ENCODE results near the gene SOX5. TPM values are rescaled to one million over a fixed set of nuclear protein-coding genes. Genes with fewer than 3 reads are reported as not detected.

SOX5 gene
- total RNA-seq, 1 experiment from 2014 or later: 4.1 TPM

- DNase-seq (ENCODE audit: low read depth): no peak
Measured at GRCh38 chr12:23600919-23601318, 348.6 kb downstream of the SOX5 start.

DNA sequence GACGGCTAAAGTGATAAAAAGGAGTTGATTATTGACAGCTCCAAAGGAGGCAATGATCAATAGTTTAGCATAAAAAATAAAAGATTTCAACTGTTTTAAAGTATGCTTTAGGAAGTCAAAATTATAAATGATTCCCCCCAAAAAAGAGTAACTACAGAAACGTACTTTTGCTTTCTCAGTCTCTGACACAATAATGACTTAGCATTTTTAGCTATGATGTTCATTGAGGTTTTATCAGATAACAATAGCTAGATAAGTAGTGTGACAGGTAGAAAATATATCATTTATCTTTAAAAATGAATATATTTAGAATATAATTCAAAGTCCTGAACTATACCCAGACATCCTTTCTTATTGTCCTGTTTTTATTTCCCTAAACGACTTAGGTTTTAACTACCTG, 352.9 kb downstream of the SOX5 start:
- no peak for DNase-seq (ENCODE audit: low read depth)

GRCh38 chr12:23587833-23588559, 361.5 kb downstream of the SOX5 start:
- DNase-seq (ENCODE audit: low read depth): no peak

DNA sequence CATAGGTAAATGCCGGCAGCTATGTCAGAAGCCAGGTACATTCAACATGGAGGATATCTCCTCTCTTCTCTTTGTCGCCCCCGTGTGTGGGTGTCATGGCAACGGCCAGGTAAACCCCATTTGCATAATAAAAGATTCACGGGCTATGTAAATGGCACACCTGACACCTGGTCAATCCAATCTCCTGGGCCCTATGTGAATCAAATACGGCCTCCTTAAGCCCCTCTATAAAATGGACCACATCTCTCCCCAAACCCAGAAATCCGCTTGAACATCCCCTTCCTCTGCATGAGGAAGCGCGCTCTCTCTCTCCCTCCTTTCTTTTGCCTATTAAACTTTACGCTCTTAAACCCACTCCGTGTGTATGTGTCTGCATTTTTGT, 363.7 kb downstream of the SOX5 start:
- DNase-seq (ENCODE audit: low read depth): no peak

- no peak for DNase-seq (ENCODE audit: low read depth)
Measured at GRCh38 chr12:23585156-23585781, 364.2 kb downstream of the SOX5 start.

- no peak for DNase-seq (ENCODE audit: low read depth)
Measured at GRCh38 chr12:23581913-23582312, 367.6 kb downstream of the SOX5 start.

- no peak for DNase-seq (ENCODE audit: low read depth)
Measured at GRCh38 chr12:23579257-23579656, 370.2 kb downstream of the SOX5 start.

GRCh38 chr12:23576372-23576771, 373.1 kb downstream of the SOX5 start:
- no peak for DNase-seq (ENCODE audit: low read depth)

GRCh38 chr12:23569356-23569755, 380.1 kb downstream of the SOX5 start:
- DNase-seq (ENCODE audit: low read depth): no peak

GRCh38 chr12:23566133-23566532, 383.3 kb downstream of the SOX5 start:
- DNase-seq (ENCODE audit: low read depth): no peak

- no peak for DNase-seq (ENCODE audit: low read depth)
Measured at GRCh38 chr12:23564451-23565152, 384.9 kb downstream of the SOX5 start.

DNA sequence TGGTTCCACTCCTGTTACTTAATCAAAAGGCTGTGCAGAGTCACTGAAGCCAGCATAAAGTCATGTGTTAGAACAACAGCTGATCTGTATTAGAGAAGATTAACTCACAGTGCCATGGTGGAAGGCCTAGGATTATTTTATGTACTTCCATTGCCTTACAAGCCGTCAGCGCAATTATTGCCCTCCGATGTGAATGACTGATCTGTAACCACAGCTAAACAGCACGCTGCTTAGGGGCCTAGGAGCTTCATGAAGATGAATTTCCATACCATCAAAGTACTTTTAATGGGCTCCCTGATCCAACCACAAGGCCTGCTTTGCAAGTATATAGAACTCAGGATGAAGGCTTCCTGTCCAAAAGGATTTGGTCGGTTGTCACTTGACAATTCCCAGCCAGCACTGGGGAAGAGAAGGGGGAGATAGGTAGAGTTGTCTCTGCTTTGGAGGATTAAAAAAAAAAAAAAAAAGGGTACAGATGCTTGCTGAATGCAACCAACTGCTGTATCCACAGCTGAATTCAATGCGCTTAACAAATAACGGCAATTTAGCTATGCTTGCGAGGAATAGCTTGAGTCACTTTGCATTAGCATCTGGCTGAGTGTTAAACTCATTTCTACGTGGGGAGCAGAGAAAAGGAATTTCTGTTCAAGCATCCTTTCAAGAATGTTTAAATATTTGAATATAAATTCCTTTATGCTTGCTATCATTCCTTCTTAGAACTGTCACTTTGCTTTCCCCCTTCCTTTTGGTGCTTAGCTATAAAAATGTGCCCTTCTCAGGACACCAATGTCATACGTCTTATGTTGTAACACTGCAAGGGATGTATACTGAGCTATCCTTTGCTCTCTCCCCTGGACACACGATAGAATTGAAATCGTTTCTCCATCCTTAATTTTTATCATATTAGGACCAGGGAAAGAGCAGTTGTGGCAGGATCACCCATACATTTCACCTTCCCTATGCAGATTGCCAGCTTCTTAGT, 387.8 kb downstream of the SOX5 start:
- DNase-seq (ENCODE audit: low read depth): no peak

DNA sequence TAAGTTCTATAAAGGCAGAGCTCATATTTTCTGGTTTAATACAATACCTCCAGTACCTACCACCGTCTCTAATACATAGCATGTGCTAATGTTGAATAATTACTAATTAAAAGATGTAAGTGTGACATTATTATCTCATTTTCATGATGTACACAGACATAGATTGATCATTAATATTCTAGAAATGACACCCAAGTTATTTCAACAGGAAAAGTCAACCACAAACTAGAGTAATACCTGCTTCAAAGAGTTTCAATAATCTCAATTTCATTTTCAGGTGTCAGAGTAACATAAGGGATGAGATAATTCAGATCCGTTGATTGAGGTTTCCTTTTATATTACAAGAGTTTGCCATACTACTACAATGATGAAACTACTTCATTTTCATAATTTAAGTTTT, 388.9 kb downstream of the SOX5 start:
- no peak for DNase-seq (ENCODE audit: low read depth)

DNA sequence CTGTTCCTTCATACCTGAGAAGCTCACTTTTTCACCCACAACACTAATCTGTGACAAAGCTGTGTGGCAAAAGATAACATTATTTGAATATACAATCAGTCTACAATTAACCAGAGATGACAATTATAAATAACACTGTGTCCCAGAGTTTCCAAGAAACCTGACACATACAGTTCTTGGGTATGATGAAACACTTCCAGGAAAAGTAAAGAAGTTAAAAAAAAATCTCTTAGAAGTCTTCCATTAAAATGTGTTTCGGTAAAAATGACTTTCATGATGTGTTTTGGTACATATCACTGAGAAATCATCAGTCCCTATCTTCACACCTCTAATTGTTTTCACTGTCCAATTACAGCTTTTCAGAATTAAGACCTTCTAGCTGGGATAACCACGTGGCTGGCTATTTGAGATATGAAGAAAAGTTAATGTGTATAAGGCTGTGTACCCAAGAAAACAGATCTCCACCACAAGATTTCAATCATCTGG, 390.2 kb downstream of the SOX5 start:
- DNase-seq (ENCODE audit: low read depth): no peak

GRCh38 chr12:23556661-23557060, 392.8 kb downstream of the SOX5 start:
- no peak for DNase-seq (ENCODE audit: low read depth)

DNA sequence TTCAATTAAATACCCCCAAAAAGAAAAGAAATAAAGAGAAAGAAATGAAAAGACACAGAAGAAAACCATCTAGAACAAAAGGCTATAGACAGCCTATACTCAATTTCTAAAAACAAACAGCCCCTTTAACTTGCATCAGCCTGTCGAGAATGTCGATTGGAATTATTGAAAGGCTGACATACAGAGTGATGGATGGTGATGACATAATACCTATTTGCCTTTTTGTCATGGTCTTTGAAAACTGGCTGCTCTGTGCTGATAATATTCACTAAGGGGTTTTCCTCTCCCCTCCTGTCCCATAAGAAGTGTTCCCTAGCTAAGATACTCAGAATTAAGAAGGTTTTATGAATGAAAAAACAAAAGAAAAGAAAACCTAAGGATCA, 393.7 kb downstream of the SOX5 start:
- DNase-seq (ENCODE audit: low read depth): no peak

DNA sequence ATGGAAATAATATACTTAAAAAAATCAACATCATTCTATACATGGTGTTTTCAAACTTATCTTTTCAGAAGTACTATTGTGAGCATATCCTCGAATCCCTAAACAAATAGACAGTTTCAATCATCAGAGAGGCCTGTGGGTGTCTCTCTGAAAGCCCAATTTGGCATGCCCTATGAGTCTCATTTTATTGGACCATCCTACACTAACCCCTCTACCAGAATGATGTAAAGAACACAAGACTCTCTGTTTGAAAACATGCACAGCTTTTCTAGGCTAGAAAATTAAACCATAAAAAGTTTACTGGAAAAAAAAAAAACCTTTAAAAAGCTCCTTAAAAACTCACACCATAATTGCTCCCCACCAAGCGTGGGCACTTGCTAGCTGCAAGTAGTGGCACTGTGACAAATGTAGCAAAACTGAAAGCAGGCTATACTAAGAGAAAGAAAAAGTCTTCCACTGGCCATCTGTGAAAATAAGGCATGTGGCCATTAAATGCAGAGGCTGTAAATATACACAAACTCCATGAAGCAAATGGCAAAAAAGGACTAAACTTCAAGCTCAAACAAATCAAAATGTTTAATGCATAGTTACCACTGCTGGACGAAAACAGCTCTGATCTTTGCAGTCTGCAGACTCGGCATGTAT, 394.2 kb downstream of the SOX5 start:
- no peak for DNase-seq (ENCODE audit: low read depth)

DNA sequence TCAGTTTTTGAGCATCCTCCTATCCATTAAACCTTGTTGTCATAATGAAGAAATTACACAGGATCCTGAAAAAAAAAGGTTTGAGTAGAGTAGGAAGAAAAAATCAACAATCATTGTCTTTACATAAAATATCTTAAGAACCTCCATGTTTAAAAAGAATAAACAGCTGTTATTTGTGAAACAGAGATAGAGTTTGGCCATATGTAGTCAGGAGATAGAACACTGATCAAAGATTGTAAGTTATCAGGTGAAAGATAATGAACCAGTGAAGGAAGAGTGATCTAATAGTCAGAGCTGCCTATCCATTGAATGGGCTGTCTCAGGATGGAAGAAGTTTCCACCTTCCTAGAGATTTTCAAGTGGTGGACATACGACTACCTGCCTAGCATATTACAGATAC, 397.1 kb downstream of the SOX5 start:
- no peak for DNase-seq (ENCODE audit: low read depth)

- DNase-seq (ENCODE audit: low read depth): no peak
Measured at GRCh38 chr12:23550753-23551152, 398.7 kb downstream of the SOX5 start.

DNA sequence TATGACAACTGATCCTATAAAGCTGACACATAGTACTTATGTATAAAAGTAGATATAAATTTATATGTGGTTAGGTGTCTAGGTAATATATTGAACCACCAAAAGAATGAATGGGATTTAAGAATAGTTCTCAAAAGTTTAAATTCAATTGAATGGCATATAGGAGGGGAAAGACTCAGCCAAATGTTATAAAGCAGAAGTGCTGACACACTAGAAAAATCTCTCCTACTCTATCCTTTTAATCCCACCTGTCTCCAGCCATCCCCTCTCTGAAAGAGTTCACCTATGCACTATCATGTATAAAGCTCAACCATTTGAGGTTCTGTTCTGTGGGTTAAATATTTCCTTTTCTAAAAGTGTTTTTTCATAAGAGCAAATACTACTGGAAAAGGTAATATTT, 400.7 kb downstream of the SOX5 start:
- DNase-seq (ENCODE audit: low read depth): no peak

GRCh38 chr12:23546756-23547155, 402.7 kb downstream of the SOX5 start:
- no peak for DNase-seq (ENCODE audit: low read depth)

All from M059J (cell line).